Thoracic aorta (tissue), 2 donors: ENCODE results near the gene CD300E. TPM values are rescaled to one million over a fixed set of nuclear protein-coding genes. Genes with fewer than 3 reads are reported as not detected.

Experiments used
- ATAC-seq: fragments of 150-250 bp; one replicate; pipeline ENCODE4 v1.8.0; 2017; ENCODE audit warnings: low read depth; ENCODE audit not compliant: insufficient number of reproducible peaks, low FRiP score
- DNase-seq: peaks from one replicate; pipeline ENCODE4 v3.0.0-alpha.2; 2020; ENCODE audit warnings: low spot score
- H3K27ac ChIP-seq, 2 donors: fragments of 200-600 bp; sonication (generic); 1 replicate in 1 of 2; 2 replicates in 1 of 2; pipeline ENCODE4 v1.5.1; 2016; ENCODE audit warnings: mild to moderate bottlenecking in 2 of 2, moderate library complexity in 2 of 2
- H3K27me3 ChIP-seq: fragments of 200-600 bp; sonication (generic); replicated peaks from 2 replicates; pipeline ENCODE4 v1.6.0; 2016; ENCODE audit warnings: mild to moderate bottlenecking; ENCODE audit not compliant: insufficient read depth
- H3K36me3 ChIP-seq: fragments of 200-600 bp; sonication (generic); one replicate; pipeline ENCODE4 v1.5.1; 2016
- H3K4me1 ChIP-seq, 2 donors: fragments of 200-600 bp; sonication (generic); 1 replicate in 1 of 2; 2 replicates in 1 of 2; pipeline versions ENCODE4 v1.5.1 to v1.6.0; 2016; ENCODE audit warnings: low read depth in 2 of 2, mild to moderate bottlenecking in 1 of 2; ENCODE audit not compliant: control insufficient read depth in 1 of 2
- H3K4me3 ChIP-seq: fragments of 200-600 bp; sonication (generic); 2 replicates; pipeline ENCODE4 v1.5.1; 2016; ENCODE audit warnings: mild to moderate bottlenecking
- H3K9me3 ChIP-seq: fragments of 200-600 bp; sonication (generic); 2 replicates; pipeline ENCODE4 v1.5.1; 2016
- CTCF ChIP-seq: fragments of 200-600 bp; sonication (generic); IDR thresholded peaks from one replicate; pipeline ENCODE4 v1.5.1; 2019; ENCODE audit warnings: antibody characterized with exemption
- total RNA-seq, 2 donors: library from RNA; depleted of rRNA; stranded (reverse); fragments of >200 nt; gene quantifications; one replicate each; pipeline versions ENCODE4 v1.1.0 to v1.2.3, GENCODE V29; 2016

Gene CD300E
- total RNA-seq, 2 donors from 2014 or later = 0.14 to 10.4 TPM

- Histone ChIP-seq H3K9me3 (no peaks in the 10 kb centered on the region), H3K36me3 (no peaks in the 10 kb centered on the region), H3K4me1 (no peaks in the 10 kb centered on the region), H3K27me3 (no peaks in the 10 kb centered on the region), H3K27ac (no peak overlapping the region), H3K4me3 (no peak overlapping the region)
- TF ChIP-seq CTCF = no peak
- ATAC-seq = no peak
- no peak for DNase-seq
Measured at GRCh38 chr17:74658620-74659019, 35.1 kb upstream of the CD300E start.

GRCh38 chr17:74654742-74655141 lies 31.2 kb upstream of the CD300E start:
- no peak overlapping the region for H3K4me3 ChIP-seq
- H3K9me3 ChIP-seq = no peaks in the 10 kb centered on the region
- no peak for ATAC-seq
- H3K27me3 ChIP-seq = no peaks in the 10 kb centered on the region
- H3K27ac ChIP-seq = no peak overlapping the region
- H3K36me3 ChIP-seq = no peaks in the 10 kb centered on the region
- no peak for DNase-seq
- H3K4me1 ChIP-seq = no peaks in the 10 kb centered on the region
- TF ChIP-seq CTCF = no peak

- no peak overlapping the region for H3K4me3 ChIP-seq
- TF ChIP-seq CTCF = no peak
- H3K4me1 ChIP-seq = no peaks in the 10 kb centered on the region
- DNase-seq = no peak
- no peaks in the 10 kb centered on the region for H3K9me3 ChIP-seq
- ATAC-seq = no peak
- H3K27ac ChIP-seq = no peak overlapping the region
- H3K27me3 ChIP-seq = no peaks in the 10 kb centered on the region
- no peaks in the 10 kb centered on the region for H3K36me3 ChIP-seq
Measured at GRCh38 chr17:74652020-74652419, 28.5 kb upstream of the CD300E start.

GRCh38 chr17:74649909-74650308 lies 26.4 kb upstream of the CD300E start:
- ATAC-seq (no peak), DNase-seq (no peak)
- no peak for TF ChIP-seq CTCF
- no peak overlapping the region for H3K27ac ChIP-seq
- H3K9me3 ChIP-seq = no peaks in the 10 kb centered on the region
- no peaks in the 10 kb centered on the region for H3K27me3 ChIP-seq
- H3K4me3 ChIP-seq = no peak overlapping the region
- H3K36me3 ChIP-seq = no peaks in the 10 kb centered on the region
- no peaks in the 10 kb centered on the region for H3K4me1 ChIP-seq

DNA sequence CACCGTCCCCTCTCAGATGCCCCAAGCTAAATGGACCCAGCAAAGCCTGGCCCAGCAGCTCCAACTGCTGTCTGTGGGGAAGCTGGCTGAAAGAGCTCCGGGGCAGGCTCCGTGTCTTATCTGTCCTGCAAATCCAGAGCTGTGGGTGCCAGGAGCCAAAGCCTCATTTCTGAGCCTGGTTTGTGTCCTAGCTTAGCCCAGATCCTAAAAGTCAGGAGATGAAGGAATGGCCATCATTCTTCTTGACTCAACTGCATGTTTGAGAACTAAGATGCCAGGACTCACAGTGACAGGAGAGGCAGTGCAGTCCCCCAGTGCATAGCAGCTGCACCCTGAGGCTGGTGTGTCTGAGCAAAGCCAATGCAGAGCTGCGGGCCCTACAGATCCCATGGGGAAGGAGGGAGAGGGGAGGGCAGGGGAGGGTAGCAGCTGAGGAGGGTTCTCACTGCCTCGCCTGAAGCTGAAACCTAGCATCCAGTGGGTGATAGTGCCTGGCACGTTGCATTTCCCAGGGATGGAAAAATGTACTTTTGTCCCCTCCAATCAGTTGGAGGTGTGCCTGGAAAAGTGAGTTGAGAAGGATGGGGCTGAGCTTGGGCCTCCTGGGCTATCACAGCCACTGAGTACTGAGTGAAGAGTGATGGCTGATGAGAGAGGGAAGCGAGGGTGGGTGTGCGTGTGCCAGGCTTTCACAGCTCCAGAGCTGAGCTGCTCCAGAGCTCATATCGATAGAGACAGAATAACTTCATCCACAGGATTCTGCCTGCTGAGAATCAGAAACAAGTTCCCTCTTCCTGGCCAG lies 24.5 kb upstream of the CD300E start:
- no peaks in the 10 kb centered on the region for H3K9me3 ChIP-seq
- H3K36me3 ChIP-seq = no peaks in the 10 kb centered on the region
- no peak for TF ChIP-seq CTCF
- no peak overlapping the region for H3K4me3 ChIP-seq
- no peaks in the 10 kb centered on the region for H3K4me1 ChIP-seq
- ATAC-seq (no peak), DNase-seq (no peak)
- no peak overlapping the region for H3K27ac ChIP-seq
- no peaks in the 10 kb centered on the region for H3K27me3 ChIP-seq
